Stimulated activated naive CD4-positive, alpha-beta T cell (primary cell): ENCODE measurements around the gene TMEM95.

ENCODE experiments used
- DNase-seq, 6 experiments: peaks; one replicate each; lab custom pipeline; 2025; lab: John Stamatoyannopoulos, UW

Gene TMEM95

DNA sequence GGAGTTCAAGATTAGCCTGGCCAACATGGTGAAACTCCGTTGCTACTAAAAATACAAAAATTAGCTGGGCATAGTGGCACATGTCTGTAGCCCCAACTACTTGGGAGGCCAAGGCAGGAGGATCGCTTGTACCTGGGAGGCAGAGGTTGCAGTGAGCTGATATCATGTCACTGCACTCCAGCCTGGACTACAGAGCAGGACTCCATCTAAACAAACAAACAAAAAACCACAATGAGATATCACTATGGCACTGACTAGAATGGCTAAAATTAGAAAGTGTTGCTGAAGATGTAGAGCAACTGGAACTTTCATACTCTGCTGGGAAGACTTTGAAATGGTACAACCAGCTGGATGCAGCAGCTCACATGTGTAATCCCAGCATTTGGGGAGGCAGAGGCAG lies 19.4 kb downstream of the TMEM95 start:
- DNase-seq, result no peak

- DNase-seq, result no peak
Observed at GRCh38 chr17:7379134-7379533, 24.2 kb downstream of the TMEM95 start.

DNA sequence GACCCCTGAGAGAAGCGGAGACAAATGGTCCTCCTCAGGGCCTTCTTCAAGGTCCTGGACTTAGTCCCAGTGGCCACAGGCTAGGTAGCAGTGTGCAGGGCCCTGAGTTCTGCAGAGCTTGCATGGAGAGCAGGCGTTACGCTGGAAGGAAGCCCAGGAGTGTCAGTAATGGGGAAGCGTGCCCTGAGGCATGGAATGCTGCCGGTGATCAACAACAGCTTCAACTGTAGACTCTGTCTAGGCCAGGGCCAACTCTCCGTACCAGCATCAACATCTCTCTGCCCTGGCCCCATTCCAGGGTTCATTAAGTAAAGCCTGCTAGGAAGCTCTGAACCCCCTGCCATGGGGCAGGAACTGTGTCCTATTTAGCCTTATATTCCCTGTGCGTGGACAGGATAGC lies 25.4 kb downstream of the TMEM95 start:
- no peak for DNase-seq

DNA sequence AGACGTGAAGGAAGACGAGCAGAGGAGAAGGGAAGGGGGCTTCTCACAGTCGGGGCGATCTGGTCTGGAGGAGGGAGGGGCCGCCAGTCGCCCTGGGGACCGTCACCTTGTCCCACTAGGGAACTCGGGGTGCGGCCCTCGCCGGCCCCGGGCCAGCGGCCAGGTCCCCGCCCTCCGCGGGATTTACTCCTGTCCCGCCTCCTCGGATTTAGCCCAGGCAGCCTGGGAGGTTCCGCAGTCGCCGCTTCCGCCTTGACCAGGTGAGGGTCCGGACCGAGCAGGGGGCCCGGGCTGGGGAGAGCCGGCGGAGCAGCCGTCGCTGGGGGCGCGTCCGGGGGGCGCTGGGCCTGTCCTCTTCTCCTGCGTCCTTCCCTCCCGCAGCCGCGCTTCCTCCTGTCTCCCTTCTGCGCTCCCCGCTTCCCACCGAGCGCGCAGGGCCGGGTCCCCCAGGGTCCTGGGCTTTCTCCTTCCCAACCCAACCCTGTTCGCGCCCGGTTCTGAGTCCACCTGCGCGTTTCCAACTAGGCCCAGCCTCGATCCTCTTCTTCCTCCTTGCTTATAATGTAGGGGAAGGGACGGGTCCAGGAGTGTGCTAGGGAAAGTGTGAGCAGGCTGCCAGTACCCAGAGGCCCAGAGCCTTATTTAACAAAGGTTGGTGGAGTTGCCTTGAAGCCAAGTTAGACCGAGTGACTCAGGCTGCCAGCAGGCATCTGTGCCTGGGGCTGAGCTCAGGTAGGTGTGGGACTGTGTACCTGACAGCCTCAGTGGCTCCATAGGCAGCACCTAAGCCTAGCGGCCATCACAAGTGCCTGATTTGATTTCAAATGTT lies 26.1 kb downstream of the TMEM95 start, which contains the start of gene TNK1:
Gene TNK1, plus strand, starts transcription at position 235 of the 829 bp plus-strand sequence. CDS start 1,838 bp downstream, outside the sequence.
- DNase-seq, result peak in 2 of 6 experiments; percentile 12 to 16

DNA sequence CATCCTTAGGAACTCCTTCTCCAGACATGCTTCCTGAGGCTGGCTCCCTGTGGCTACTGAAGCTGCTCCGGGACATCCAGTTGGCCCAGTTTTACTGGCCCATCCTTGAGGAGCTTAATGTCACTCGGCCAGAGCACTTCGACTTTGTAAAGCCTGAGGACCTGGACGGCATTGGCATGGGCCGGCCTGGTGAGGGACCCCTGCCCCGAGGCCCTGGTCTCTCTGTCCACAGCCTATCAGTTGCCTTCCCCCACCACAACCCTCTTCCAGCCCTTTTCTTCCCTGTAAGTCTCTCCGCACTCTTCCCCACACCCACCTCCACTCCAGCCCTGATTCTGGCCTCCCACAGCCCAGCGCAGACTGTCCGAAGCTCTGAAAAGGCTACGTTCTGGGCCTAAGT lies 27.9 kb downstream of the TMEM95 start:
- no peak for DNase-seq

DNA sequence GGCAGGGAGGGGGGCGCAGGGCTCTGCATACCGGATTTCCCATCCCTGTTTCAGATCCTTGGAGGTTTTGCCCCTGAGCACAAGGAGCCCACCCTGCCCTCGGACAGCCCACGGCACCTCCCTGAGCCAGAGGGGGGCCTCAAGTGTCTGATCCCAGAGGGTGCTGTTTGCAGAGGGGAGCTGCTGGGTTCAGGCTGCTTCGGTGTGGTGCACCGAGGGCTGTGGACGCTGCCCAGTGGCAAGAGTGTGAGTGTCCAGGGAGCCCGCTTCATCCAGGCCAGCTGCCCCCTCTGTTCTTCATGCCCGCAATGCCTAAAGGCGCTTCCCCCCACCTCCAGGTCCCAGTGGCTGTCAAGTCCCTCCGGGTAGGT lies 28.4 kb downstream of the TMEM95 start:
- no peak for DNase-seq

DNA sequence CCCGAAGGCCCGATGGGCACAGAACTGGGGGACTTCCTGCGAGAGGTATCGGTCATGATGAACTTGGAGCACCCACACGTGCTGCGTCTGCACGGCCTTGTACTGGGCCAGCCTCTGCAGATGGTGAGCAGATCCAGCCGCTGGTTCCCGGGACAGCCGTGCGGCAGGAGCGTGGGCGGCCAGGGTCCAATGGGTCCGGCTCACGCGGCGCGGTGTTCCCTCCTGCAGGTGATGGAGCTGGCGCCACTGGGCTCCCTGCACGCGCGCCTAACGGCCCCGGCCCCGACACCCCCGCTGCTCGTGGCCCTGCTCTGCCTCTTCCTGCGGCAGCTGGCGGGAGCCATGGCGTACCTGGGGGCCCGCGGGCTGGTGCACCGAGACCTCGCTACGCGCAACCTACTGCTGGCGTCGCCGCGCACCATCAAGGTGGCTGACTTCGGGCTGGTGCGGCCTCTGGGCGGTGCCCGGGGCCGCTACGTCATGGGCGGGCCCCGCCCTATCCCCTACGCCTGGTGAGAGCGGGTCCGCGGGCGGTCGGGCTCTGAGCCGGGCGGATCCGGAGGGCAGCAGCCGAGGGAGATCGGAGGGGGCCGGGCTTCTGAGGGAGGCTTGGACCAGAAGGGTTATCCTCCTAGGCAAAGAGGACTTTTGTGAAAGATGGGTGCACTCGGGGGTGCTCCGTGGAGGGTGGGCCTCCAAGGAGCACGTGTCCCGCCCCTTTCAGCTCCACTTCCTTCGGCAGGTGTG lies 29.0 kb downstream of the TMEM95 start:
- peak; percentile 70 to 95 (median 84) for DNase-seq

DNA sequence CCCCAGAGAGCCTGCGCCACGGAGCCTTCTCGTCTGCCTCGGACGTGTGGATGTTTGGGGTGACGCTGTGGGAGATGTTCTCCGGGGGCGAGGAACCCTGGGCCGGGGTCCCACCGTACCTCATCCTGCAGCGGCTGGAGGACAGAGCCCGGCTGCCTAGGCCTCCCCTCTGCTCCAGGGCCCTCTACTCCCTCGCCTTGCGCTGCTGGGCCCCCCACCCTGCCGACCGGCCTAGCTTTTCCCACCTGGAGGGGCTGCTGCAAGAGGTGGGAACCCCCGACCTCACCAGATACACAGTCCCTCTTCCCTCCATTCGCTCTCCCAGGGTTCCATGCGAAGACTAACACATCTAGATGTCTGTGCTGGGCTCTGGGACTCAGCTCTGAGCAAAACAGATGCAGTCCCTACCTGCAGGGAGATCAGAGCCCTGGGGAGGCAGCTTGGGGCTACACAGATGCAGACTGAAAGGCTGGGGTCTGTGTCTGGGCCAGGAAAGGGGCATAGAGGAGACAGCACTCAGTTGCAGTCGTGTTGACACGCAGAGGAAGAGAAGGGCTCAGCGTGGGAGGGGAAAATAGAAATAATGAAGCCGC lies 29.6 kb downstream of the TMEM95 start:
- no peak for DNase-seq

- DNase-seq, result no peak
Observed at GRCh38 chr17:7388856-7389255, 33.9 kb downstream of the TMEM95 start.

DNA sequence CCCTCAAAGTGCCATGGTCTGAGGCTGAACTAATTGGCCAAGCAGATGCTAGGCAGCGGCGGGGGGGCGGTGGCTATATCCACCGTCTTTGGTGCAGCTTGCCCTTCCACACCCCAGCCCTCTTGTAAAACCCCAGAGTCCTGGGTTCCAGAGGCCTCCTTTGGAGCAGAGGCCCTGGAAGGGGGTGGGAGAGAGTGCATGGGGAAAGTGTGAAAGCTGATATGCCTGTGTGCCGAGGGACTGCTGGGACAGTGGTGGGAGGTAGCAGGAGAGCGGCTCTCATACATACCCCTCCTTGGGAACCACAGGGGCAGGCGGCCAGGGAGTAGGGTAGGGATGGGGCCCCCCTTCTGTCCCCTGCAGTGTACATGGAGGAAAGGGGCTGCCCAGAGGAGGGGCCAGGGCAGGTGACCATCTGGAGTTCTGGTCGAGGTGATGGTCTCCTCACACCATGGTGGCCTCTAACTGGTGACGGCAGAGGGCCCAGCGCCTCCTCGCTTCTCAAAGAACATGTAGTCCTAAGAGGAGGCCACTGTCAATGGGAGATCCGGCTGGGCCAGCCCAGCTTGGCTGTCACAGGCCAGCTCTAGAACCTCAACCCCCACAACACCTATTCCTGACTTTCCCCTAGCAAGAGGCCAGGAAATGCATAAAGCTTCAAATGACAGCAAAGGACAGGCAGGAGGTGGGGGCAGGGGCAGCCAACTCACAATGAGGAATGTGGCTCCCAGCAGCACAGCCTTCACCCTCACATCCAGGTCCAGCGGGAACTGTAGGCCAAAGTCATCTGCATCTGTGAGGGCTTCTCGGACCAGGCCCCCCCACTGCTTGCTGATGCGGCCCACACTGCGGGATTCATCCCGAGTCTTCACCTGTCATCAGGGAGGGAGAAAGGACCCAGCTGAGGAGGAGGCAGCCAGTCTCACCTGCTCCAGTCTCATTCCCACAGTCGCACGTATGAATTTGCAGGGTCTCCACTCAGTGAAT lies 35.3 kb downstream of the TMEM95 start:
- DNase-seq, result no peak

- no peak for DNase-seq
Observed at GRCh38 chr17:7391307-7391706, 36.4 kb downstream of the TMEM95 start.

DNA sequence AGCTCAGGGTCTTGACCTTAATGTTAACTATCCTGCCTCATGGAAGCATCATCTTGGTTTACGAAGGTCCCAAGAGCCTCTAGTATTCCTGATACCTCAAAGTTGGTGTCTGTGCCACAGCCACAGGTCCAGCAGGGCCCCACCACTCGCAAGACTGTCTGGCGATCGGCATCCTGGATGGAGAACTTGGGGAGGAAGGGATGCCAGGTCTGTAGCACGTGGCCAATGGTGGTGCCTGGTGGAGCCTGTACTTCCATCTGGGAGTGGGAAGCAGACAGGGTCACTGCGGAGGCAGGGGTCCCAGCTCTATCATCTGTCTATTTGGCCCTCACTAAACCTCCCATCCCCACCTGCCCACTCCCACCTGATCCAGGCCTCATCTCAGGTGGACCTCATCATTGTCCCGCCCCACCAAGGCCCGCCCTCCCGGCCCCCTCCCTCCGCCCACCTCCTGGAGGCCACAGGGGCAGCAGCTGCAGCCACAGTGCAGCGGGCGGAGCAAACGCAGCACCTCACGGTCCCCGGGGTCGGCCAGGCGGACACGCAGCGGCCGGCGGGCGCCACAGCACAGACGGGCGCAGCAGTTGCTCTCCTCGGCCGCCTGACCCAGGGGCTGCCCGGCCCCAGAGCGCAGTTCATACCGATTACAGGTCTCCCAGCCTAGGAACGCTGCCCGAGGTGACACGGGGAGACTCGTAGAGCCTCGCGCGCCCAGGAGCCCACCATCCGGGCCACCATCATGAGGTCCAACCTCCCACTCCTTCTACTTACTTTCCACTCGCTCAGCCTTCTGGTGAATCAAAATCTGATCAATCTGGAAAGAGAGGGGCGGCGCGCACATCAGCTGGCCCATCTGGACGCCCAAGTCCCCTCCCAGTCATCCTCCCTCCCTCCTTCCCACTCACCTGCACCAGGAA lies 38.0 kb downstream of the TMEM95 start:
- DNase-seq, result no peak

GRCh38 chr17:7393613-7394451 lies 38.9 kb downstream of the TMEM95 start:
- DNase-seq, result peak; percentile 47 to 85 (median 73)

DNA sequence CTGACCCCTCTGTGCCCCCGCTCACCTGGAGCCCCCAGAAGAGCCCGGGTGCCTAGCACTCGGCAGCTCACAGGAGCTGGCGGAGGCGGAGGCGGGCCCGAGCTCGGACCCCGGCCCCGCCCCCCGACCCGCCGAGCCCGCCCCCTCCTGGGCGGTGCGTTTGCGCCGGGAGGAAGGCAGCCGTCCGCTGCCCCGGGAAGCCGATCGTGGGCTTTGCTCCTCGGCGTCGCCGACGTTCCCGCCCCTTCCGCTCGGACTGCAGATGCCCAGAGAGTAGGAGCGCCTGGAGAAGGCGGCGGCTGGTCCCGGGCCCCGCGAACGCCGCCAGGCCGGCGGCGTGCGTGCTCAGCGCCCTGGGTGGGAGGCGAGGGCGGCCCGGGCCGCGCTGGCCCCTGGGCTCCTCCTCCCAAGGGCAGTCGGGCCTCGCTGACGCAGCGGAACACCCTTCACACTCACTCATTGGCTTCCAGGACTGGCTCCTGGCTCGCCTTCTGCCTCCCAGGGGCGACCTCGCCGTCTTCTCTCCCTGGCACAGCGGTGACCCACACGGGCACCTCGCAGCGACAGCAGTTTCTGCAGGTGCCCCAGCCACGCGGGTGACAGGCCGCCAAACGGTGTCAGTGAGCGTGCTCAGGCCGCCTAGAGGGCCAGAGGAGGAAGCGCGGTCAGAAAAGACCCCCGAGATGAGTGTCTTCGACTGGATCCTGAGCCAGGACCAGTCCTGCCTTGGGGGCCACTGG lies 39.7 kb downstream of the TMEM95 start, which contains the start of gene PLSCR3:
Gene PLSCR3, minus strand, starts transcription at position 74 of the 740 bp plus-strand sequence. CDS start 415 bp downstream, outside the sequence.
- DNase-seq, result peak; percentile 64 to 87 (median 80)

DNA sequence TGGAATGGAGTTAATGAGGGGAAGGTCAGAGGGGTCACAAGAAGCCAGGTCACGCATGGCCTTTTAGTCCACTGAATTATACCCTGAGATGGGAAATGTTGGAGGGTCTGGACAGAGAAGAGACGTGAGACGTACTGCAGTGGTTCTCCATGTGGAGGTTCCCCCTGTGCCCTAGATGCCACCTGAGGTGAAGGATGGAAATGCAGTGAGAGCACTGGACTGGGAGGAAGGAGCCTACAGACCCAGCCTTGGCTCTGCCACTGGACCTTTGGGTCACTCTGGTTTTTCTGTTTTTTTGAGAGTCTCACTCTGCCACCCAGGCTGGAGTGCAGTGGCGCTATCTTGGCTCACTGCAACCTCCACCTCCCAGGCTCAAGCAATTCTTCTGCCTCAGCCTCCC lies 41.2 kb downstream of the TMEM95 start:
- DNase-seq, result no peak

DNA sequence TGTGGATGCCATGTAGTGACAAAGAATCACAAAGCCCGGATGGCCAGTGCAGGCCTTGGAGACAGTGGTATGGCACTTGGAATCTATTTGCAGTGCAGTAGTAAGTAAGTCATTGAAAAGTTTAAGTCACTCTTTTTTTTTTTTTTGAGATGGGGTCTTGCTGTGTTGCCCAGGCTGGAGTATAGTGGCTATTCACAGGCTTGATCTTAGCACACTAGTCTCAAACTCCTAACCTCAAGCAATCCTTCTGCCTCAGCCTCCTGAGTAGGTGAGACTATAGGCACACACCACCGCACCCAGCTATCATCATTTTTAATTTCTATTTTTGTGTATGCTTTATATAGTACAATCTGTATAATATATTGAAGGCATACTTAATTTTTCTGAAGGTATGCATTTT lies 43.7 kb downstream of the TMEM95 start:
- no peak for DNase-seq

DNA sequence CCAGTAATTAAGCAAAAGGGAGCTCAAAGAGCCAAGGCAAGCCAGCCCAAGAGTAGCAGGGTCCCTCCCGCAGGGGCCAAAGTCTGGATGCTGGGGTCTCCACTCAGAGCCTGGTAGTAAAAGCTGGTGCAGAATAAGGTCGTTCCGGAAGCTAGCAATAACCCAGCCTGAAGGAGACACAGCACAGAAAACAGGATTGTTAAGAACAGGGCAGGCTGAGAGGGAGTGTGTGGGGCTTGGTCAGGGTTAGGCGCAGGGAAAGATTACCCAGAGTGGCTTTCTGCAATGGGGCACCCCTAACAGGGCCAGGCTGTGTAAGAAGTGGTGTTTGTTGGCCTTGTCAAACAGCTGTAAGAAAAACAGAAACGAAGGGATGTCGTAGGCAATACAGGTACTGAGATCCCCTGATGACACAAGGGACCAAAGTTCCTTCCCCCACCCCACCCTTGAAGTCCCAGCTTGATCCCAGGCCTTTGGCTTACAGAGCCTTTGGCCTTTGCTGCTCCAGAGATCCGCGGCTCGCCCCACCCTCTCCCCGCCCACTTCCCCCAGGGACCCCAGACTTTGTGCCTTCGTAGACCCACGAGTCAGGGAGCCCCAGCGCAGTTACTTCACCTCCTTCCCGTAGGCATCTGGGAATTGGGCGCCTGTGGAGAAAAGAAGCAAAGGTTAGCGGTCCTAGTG lies 48.2 kb downstream of the TMEM95 start:
- DNase-seq, result peak in 5 of 6 experiments; percentile 13 to 53 (median 32)

GRCh38 chr17:7403727-7403976 lies 48.7 kb downstream of the TMEM95 start:
- DNase-seq, result no peak
